Pancreas (tissue), 10 donors: ENCODE data around the gene SAMD8. TPM values are rescaled to one million over a fixed set of nuclear protein-coding genes. Genes with fewer than 3 reads are reported as not detected.

Experiments
- ATAC-seq, 4 donors: fragments of 200-7000 bp; cut with Tn5 transposase; one replicate each; pipeline versions ENCODE4 v1.8.0 to v1.9.1; 2020; ENCODE audit warnings: mild to moderate bottlenecking in 4 of 4, moderate library complexity in 4 of 4
- DNase-seq, 6 donors: peaks; one replicate each; pipeline ENCODE4 v3.0.0-alpha.2; 2020
- FAIRE-seq: peaks from 2 replicates; lab custom pipeline; 2012; peaks lifted over from hg19 to GRCh38; lab: Jason Lieb, UNC
- H3K27ac ChIP-seq, 4 donors: fragments of 200-600 bp; sonication (generic); 1 replicate in 3 of 4; 2 replicates in 1 of 4; pipeline versions ENCODE4 v1.5.0 to v1.8.0; 2020
- H3K27me3 ChIP-seq, 4 donors: fragments of 200-600 bp; one replicate each; pipeline ENCODE4 v1.8.0; 2021
- H3K36me3 ChIP-seq, 3 donors: fragments of 200-600 bp; sonication (generic) in 1 of 3; one replicate each; pipeline versions ENCODE4 v1.5.0 to v1.8.0; 2020 to 2021
- H3K4me1 ChIP-seq, 3 donors: fragments of 200-600 bp; one replicate each; pipeline ENCODE4 v1.8.0; 2021
- H3K4me3 ChIP-seq, 4 donors: fragments of 200-600 bp; sonication (generic) in 2 of 4; one replicate each; pipeline versions ENCODE4 v1.5.0 to v1.8.0; 2020 to 2021
- H3K9me3 ChIP-seq, 4 donors: fragments of 200-600 bp; one replicate each; pipeline ENCODE4 v1.8.0; 2021
- CTCF ChIP-seq, 4 donors: fragments of 200-600 bp; sonication (generic) in 3 of 4; IDR thresholded peaks; one replicate each; pipeline versions ENCODE4 v1.5.0 to v1.8.0; 2021; ENCODE audit warnings: antibody characterized with exemption in 4 of 4
- WGBS, 2 donors: extraction: QIAGEN DNeasy Blood & Tissue Kit; methylation state at CpG; one replicate each; pipeline ENCODE4 v1.1.7; 2013; 5-methylcytosine and 5-hydroxymethylcytosine counted together
- intact Hi-C, 3 donors: fragments of 100-400 bp; cut with DNase I; formaldehyde crosslinking; loops; one replicate each; pipeline versions ENCODE4 v1.11.1 to v1.14.2; 2022
- polyA plus RNA-seq, 2 donors: library from polyadenylated mRNA; stranded (reverse); fragments of 200-250 nt; gene quantifications; one replicate each; pipeline ENCODE4 v1.2.3, GENCODE V29; 2013
- total RNA-seq, 6 donors: library from RNA; stranded (reverse); fragmentation: NEBNext Ultra II Directional in 4 of 6; extraction: Animal tissue kit (Norgen Biotek cat#: 25700) in 4 of 6; gene quantifications; one replicate each; pipeline versions ENCODE4 v1.2.1 to v1.2.4, GENCODE V29; 2021 to 2023
- donor health status: healthy with polysubstance abuse.
- donor health status: DM: no; HTN: no; CAD: no; lungs with moderate emphysema.
- donor health status: DM: no; HTN: no; CAD: no.
- donor health status: control.
- donor health status: control.
- donor health status: Bipolar disorder and iron deficiency.
- donor health status: DM: yes; HTN: yes; CAD: no.
- donor health status: DM: no; HTN: no; CAD: no.
- donor health status: DM: no; HTN: no; CAD: no.
- donor health status: DM: yes; HTN: yes; CAD: no.

The SAMD8 gene
- total and polyA plus RNA-seq, 8 donors, result 2.1 to 10.1 (median 6.2) TPM

DNA sequence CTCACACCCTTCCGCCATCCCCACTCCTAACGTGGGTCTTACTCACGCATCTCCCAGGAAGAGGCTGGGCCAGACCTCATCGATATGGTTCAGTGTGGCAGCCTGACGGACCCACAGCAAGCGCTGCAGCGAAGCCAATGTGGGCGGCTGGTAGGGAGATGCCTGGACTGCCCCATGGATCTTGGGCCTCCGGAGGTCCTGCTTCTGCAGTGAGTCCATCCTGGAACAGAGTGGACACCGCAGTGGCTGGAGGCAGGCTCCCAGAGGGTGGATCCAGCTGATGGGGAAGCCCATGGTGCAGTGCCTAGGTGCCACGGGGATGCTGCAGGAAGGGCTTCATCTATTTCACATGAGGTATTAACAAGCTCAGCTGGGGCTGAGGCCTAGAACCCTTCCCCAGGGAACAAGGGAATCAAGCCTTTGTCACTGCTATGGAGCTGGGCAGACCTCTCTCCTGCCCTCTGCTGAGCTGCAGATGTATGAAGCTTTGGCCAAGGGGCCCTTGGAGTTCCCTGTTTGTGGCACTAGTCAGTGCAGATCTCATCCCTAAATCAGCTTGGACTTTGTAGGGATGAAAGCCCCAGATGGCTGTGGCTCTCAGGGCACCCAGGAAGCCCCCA is 13.7 kb upstream of the SAMD8 start:
- no peaks in the 10 kb centered on the region for H3K27me3 ChIP-seq
- intact Hi-C loops, result loop anchor here in 2 of 3 donors (5.0 kb wide), 2 partner anchors 825 to 850 kb away; no protein-coding TSS in a partner anchor
- H3K4me1 ChIP-seq, result no peaks in the 10 kb centered on the region
- DNase-seq, result no peak
- no peaks in the 10 kb centered on the region for H3K36me3 ChIP-seq
- TF ChIP-seq CTCF (IDR thresholded peaks at IDR 0.05), result no peak
- H3K27ac ChIP-seq, result no peak overlapping the region
- no peaks in the 10 kb centered on the region for H3K9me3 ChIP-seq
- ATAC-seq, result no peak
- H3K4me3 ChIP-seq, result no peak overlapping the region
- WGBS, 2 donors, result 92 to 98% methylated on average over 11 of the region's 11 CpGs
- FAIRE-seq, result no peak

DNA sequence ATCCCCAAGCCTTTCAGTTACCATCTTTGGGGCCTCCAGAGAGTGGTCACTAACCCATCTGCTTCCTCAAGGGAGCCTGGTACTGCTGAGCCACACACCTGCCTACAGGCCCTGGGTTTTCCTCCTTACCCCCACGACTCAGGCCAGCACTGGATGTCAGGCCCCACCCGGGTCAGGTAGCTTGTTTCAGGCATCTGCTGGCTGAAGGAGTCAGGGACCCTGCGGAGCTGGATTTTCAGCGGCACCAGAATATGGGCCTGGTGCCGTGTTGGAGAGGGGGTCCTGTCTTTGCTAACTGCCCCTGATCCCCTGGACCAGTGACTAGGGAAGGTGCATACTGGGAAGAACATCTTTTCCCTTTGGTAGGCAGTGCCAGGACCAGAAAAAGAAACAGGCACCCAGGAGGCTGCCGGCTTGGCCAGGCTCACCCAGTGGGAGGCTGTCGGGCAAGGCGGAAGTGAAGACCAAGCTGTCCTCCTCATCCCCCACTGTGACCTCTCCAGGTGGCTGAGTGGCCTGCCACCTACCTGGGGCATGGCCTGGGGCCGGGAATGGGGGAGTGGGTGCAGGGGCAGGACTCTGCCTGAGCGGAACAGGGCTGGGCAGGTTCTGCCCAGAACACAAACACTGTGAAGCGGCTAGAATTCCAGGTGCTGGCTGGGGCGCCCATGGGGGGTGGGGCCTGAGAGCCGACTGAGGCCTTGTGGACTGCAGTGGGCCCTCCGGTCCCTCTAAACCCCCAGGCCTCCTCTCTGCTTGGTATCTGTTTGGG is 12.4 kb upstream of the SAMD8 start:
- H3K4me3 ChIP-seq, result no peak overlapping the region
- H3K9me3 ChIP-seq, result no peaks in the 10 kb centered on the region
- no peaks in the 10 kb centered on the region for H3K27me3 ChIP-seq
- no peak for DNase-seq
- no peak overlapping the region for H3K27ac ChIP-seq
- no peak for FAIRE-seq
- ATAC-seq, result no peak
- 77 to 79% methylated on average over 14 of the region's 14 CpGs for whole genome bisulfite sequencing, 2 donors
- no peaks in the 10 kb centered on the region for H3K4me1 ChIP-seq
- intact Hi-C loops, result loop anchor here in 2 of 3 donors (5.0 kb wide), 2 partner anchors 827 to 852 kb away; no protein-coding TSS in a partner anchor
- no peak for TF ChIP-seq CTCF (IDR thresholded peaks at IDR 0.05)
- no peaks in the 10 kb centered on the region for H3K36me3 ChIP-seq

- Histone ChIP-seq H3K27ac (no peak overlapping the region), H3K4me3 (no peak overlapping the region), H3K36me3 (no peaks in the 10 kb centered on the region), H3K9me3 (no peaks in the 10 kb centered on the region), H3K27me3 (no peaks in the 10 kb centered on the region), H3K4me1 (no peaks in the 10 kb centered on the region)
- peak; percentile 98 to 99 (median 98) for TF ChIP-seq CTCF (IDR thresholded peaks at IDR 0.05)
- 28 to 30% methylated on average over 18 of the region's 18 CpGs for WGBS, 2 donors
- intact Hi-C loops, result loop anchor here in 2 of 3 donors (5.0 kb wide), 3 partner anchors 828 to 858 kb away; no protein-coding TSS in a partner anchor
- ATAC-seq (peak; percentile 88 to 99 (median 96)), FAIRE-seq (no peak), DNase-seq (peak; percentile 60 to 96 (median 84))
Observed at GRCh38 chr10:75099952-75100763, 11.3 kb upstream of the SAMD8 start.

DNA sequence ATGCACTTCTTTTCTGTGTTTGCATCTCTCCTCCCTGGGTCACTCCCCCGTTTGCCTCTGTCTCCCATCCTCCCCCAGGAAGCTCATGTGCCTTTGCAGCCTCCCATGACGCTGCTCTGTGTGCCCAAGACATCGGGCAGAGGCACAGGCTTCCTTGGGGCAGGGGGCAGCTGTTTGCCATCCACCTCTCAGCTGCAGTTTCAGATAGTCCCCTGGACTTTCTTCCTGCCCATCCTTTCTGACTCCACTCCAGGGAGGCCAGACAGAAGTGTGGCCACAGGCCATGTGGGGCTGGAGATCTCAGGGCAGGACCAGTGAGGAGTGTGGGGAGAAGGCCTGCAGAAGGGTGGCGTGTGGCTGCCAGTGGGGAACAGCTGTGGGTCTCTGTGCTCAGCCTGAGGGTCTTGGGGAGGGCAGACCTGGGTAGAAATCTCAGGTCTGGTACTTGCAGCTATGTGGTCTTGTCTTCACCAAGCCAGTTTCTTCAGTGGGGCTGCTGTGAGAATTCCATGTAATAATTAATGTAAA is 10.6 kb upstream of the SAMD8 start:
- no peaks in the 10 kb centered on the region for H3K9me3 ChIP-seq
- intact Hi-C loops, result loop anchor here in 1 of 3 donors (5.0 kb wide), 1 partner anchor 859 kb away; no protein-coding TSS in a partner anchor
- ATAC-seq (no peak), FAIRE-seq (no peak), DNase-seq (no peak)
- no peaks in the 10 kb centered on the region for H3K27me3 ChIP-seq
- no peak overlapping the region for H3K4me3 ChIP-seq
- no peaks in the 10 kb centered on the region for H3K36me3 ChIP-seq
- H3K27ac ChIP-seq, result no peak overlapping the region
- WGBS, 2 donors, result 68 to 74% methylated on average over 4 of the region's 4 CpGs
- no peak for TF ChIP-seq CTCF (IDR thresholded peaks at IDR 0.05)
- no peaks in the 10 kb centered on the region for H3K4me1 ChIP-seq
